Neural progenitor cell (in vitro differentiated cells): ENCODE data around the gene CARD8. TPM values are rescaled to one million over a fixed set of nuclear protein-coding genes. Genes with fewer than 3 reads are reported as not detected.

Source experiments
- DNase-seq: peaks from one replicate; pipeline ENCODE4 v3.0.0-alpha.2; 2016; ENCODE audit warnings: low spot score
- H2AFZ ChIP-seq: fragments of 200-600 bp; sonication (generic); replicated peaks from 2 replicates; pipeline ENCODE4 v1.6.1; 2016; ENCODE audit warnings: antibody characterized with exemption
- H3F3A ChIP-seq: fragments of 200-600 bp; sonication (generic); 2 replicates; pipeline ENCODE4 v1.6.1; 2016; ENCODE audit warnings: antibody characterized with exemption, low read depth
- H3K27ac ChIP-seq: fragments of 200-600 bp; sonication (generic); 2 replicates; pipeline ENCODE4 v1.5.1; 2016; ENCODE audit warnings: mild to moderate bottlenecking
- H3K27me3 ChIP-seq: fragments of 200-600 bp; sonication (generic); 2 replicates; pipeline ENCODE4 v1.6.1; 2016; ENCODE audit warnings: mild to moderate bottlenecking, moderate library complexity
- H3K36me3 ChIP-seq: fragments of 200-600 bp; sonication (generic); 2 replicates; pipeline ENCODE4 v1.5.1; 2016
- H3K4me1 ChIP-seq: fragments of 200-600 bp; sonication (generic); 2 replicates; pipeline ENCODE4 v1.6.1; 2016; ENCODE audit warnings: mixed run types
- H3K4me2 ChIP-seq: fragments of 200-600 bp; sonication (generic); 2 replicates; pipeline ENCODE4 v1.6.1; 2016
- H3K4me3 ChIP-seq: fragments of 200-600 bp; sonication (generic); 2 replicates; pipeline ENCODE4 v1.5.1; 2016
- H3K79me2 ChIP-seq: fragments of 200-600 bp; sonication (generic); 2 replicates; pipeline ENCODE4 v1.6.1; 2016; ENCODE audit warnings: low read depth
- H3K9ac ChIP-seq: fragments of 200-600 bp; sonication (generic); 2 replicates; pipeline ENCODE4 v1.6.1; 2016
- H3K9me3 ChIP-seq: fragments of 200-600 bp; sonication (generic); 2 replicates; pipeline ENCODE4 v1.5.1; 2016; ENCODE audit warnings: low read depth
- H4K20me1 ChIP-seq: fragments of 200-600 bp; sonication (generic); 2 replicates; pipeline ENCODE4 v1.6.1; 2016; ENCODE audit warnings: low read depth
- H3K27ac Mint-ChIP-seq: 3 replicates; pipeline ENCODE4 v1.8.0; 2021; ENCODE audit warnings: mixed read lengths
- H3K27me3 Mint-ChIP-seq: 2 replicates; pipeline ENCODE4 v1.8.0; 2022; ENCODE audit warnings: low read depth, mild to moderate bottlenecking, inconsistent platforms, moderate library complexity, mixed read lengths; ENCODE audit not compliant: insufficient read depth
- H3K36me3 Mint-ChIP-seq: 3 replicates; pipeline ENCODE4 v1.8.0; 2021; ENCODE audit warnings: mixed read lengths
- H3K4me1 Mint-ChIP-seq: 3 replicates; pipeline ENCODE4 v1.8.0; 2021; ENCODE audit warnings: mixed read lengths
- H3K4me3 Mint-ChIP-seq: 3 replicates; pipeline ENCODE4 v1.8.0; 2021; ENCODE audit warnings: mild to moderate bottlenecking, moderate library complexity, mixed read lengths
- H3K9me3 Mint-ChIP-seq: 3 replicates; pipeline ENCODE4 v1.8.0; 2020; ENCODE audit warnings: mixed read lengths
- EZH2 ChIP-seq: fragments of 200-600 bp; sonication (generic); IDR thresholded peaks from 2 replicates; pipeline ENCODE4 v1.6.1; 2017; ENCODE audit warnings: antibody characterized with exemption, mild to moderate bottlenecking, moderate library complexity
- EZH2phosphoT487 ChIP-seq: fragments of 200-600 bp; sonication (generic); IDR thresholded peaks from 2 replicates; pipeline ENCODE4 v1.6.1; 2017; ENCODE audit warnings: antibody characterized with exemption
- total RNA-seq: library from RNA; depleted of rRNA; stranded (reverse); fragments of >200 nt; gene quantifications from 2 replicates; pipeline ENCODE4 v1.2.3, GENCODE V29; 2015; ENCODE audit warnings: low replicate concordance
- TF ChIP-seq, protein P1 (sequence below): fragments of 200-600 bp; sonication (generic); IDR thresholded peaks from 2 replicates; pipeline ENCODE4 v1.5.1; 2017; ENCODE audit warnings: antibody characterized with exemption, mild to moderate bottlenecking

The CARD8 gene
- total RNA-seq, 1 donor from 2014 or later, result 59.7 TPM

DNA sequence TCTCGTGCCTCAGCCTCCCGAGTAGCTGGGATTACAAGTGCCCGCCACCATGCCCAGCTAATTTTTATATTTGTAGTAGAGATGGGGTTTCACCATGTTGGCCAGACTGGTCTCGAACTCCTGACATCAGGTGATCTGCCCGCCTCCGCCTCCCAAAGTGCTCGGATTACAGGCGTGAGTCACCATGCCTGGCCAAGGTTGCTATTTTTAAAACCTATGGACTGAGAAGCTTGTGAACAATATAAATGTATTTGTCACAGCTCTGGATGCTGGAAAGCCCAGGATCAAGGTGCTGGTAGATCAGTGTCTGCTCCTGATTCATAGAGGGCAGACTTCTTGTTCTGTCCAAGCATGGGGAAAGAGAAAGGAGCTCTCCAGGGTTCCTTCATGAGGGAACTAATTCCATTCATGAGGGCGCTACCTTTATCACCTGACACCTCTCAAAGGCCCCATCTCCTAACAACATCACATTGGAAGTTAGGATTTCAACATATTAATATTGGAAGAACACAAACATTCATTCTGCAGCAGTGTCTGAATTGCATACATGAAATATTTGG lies 16.1 kb downstream of the CARD8 start:
- Histone ChIP-seq H3K27me3 (no peaks in the 10 kb centered on the region), H3K27ac (no peak overlapping the region), H2AFZ (no peak overlapping the region), H3K9me3 (no peaks in the 10 kb centered on the region), H3K4me1 (no peaks in the 10 kb centered on the region), H3K4me2 (no peak overlapping the region), H3K4me3 (no peak overlapping the region), H3F3A (peaks cover 5% of the 10 kb centered on the region), H4K20me1 (no peaks in the 10 kb centered on the region), H3K9ac (no peak overlapping the region), H3K79me2 (no peaks in the 10 kb centered on the region), H3K36me3 (no peaks in the 10 kb centered on the region)
- no peak overlapping the region for H3K4me3 Mint-ChIP-seq
- DNase-seq, result no peak
- H3K9me3 Mint-ChIP-seq, result no peaks in the 10 kb centered on the region
- no peak overlapping the region for H3K27ac Mint-ChIP-seq
- peaks cover 44% of the 10 kb centered on the region for H3K36me3 Mint-ChIP-seq
- H3K4me1 Mint-ChIP-seq, result peaks cover 4% of the 10 kb centered on the region
- no peaks in the 10 kb centered on the region for H3K27me3 Mint-ChIP-seq
- TF ChIP-seq, protein P1, sequence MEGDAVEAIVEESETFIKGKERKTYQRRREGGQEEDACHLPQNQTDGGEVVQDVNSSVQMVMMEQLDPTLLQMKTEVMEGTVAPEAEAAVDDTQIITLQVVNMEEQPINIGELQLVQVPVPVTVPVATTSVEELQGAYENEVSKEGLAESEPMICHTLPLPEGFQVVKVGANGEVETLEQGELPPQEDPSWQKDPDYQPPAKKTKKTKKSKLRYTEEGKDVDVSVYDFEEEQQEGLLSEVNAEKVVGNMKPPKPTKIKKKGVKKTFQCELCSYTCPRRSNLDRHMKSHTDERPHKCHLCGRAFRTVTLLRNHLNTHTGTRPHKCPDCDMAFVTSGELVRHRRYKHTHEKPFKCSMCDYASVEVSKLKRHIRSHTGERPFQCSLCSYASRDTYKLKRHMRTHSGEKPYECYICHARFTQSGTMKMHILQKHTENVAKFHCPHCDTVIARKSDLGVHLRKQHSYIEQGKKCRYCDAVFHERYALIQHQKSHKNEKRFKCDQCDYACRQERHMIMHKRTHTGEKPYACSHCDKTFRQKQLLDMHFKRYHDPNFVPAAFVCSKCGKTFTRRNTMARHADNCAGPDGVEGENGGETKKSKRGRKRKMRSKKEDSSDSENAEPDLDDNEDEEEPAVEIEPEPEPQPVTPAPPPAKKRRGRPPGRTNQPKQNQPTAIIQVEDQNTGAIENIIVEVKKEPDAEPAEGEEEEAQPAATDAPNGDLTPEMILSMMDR, result no peak
- no peak for TF ChIP-seq EZH2
- TF ChIP-seq EZH2phosphoT487, result no peak

DNA sequence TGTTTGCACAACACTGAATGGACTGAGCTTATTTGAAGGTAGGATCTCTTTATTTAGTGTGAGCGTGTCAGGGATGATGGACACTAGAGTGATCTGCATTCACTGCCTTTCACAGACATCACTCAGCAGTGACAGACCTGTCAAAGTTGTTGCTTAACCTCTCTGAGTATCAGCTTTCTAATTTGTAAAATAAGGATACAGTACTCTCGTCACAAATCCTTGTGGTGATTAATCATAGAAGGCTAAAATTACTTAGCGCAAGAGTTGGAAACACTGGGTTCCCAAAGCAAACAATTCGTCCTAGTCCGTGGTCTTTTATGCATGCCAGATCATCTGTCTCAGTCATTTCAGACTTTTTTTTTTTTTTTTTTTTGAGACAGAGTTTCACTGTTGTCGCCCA lies 16.6 kb downstream of the CARD8 start:
- Mint-ChIP-seq H3K27ac (no peak overlapping the region), H3K4me1 (peaks cover under 1% of the 10 kb centered on the region), H3K27me3 (no peaks in the 10 kb centered on the region), H3K36me3 (peaks cover 43% of the 10 kb centered on the region), H3K4me3 (no peak overlapping the region), H3K9me3 (no peaks in the 10 kb centered on the region)
- Histone ChIP-seq H3F3A (peaks cover under 1% of the 10 kb centered on the region), H3K36me3 (no peaks in the 10 kb centered on the region), H3K9ac (no peak overlapping the region), H3K4me3 (no peak overlapping the region), H4K20me1 (no peaks in the 10 kb centered on the region), H3K27ac (no peak overlapping the region), H3K79me2 (no peaks in the 10 kb centered on the region), H2AFZ (no peak overlapping the region), H3K9me3 (no peaks in the 10 kb centered on the region), H3K4me1 (no peaks in the 10 kb centered on the region), H3K27me3 (no peaks in the 10 kb centered on the region), H3K4me2 (no peak overlapping the region)
- TF ChIP-seq EZH2phosphoT487 (no peak), EZH2 (no peak)
- TF ChIP-seq, protein P1, result no peak
- DNase-seq, result no peak

DNA sequence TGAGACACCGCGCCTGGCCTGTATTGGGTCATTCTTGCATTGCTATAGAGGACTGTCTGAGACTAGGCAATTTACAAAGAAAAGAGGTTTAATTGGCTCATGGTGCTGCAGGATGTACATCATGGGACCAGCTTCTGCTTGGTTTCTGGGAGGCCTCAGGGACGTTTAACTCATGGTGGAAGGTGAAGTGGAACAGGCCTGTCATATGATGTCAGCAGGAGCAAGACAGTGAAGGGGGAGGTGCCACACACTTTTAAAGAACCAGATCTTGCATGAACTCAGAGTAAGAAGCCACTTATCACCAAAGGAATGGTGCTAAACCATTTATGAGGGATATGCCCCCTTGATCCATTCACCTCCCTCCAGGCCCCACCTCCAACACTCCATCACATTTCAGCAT lies 18.7 kb downstream of the CARD8 start:
- H3K27ac Mint-ChIP-seq, result no peak overlapping the region

DNA sequence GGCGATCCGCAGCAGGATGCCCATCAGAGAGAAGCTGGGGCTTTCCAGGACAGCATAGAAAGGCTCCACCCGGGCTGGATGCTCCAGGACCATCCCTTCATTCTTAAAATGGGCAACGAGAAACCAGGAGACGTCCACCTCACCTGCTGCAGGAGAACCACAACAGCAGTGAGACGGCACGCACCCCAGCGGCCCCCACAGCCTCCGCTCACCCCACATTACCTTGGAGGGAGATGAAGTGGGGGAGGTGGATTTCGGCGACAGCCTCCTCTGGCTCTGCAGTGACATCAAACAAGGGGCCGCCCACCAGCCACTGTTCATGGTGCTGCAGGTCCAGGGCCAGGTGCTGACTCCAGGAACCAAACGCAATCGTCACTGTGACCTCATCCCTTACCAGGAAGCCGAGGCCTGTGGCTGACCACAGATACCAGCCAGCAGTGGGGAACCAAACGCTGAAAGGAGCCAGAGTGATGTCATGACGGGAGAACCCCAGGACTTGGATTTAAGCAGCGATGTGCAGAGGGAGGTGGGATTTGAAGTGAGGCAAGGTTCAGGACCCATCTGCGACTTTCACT lies 25.1 kb downstream of the CARD8 start:
- no peak for DNase-seq
- no peak overlapping the region for H3K4me3 ChIP-seq
- H3K27me3 ChIP-seq, result no peaks in the 10 kb centered on the region
- no peaks in the 10 kb centered on the region for H3K4me1 ChIP-seq
- no peak overlapping the region for H3K9ac ChIP-seq
- H3K27ac ChIP-seq, result no peak overlapping the region
- H3K4me2 ChIP-seq, result no peak overlapping the region
- Mint-ChIP-seq H3K36me3 (peaks cover 55% of the 10 kb centered on the region), H3K4me3 (no peak overlapping the region), H3K27ac (no peak overlapping the region), H3K27me3 (no peaks in the 10 kb centered on the region), H3K4me1 (no peaks in the 10 kb centered on the region), H3K9me3 (peaks cover 9% of the 10 kb centered on the region)
- no peaks in the 10 kb centered on the region for H4K20me1 ChIP-seq
- H2AFZ ChIP-seq, result no peak overlapping the region
- no peaks in the 10 kb centered on the region for H3K79me2 ChIP-seq
- no peaks in the 10 kb centered on the region for H3F3A ChIP-seq
- no peaks in the 10 kb centered on the region for H3K9me3 ChIP-seq
- TF ChIP-seq, protein P1, result no peak
- TF ChIP-seq EZH2 (no peak), EZH2phosphoT487 (no peak)
- H3K36me3 ChIP-seq, result no peaks in the 10 kb centered on the region

More for the DNA sequence above, 18.7 kb downstream of the CARD8 start:
- H3K27me3 Mint-ChIP-seq, result no peaks in the 10 kb centered on the region
- no peak overlapping the region for H3K4me3 Mint-ChIP-seq
- no peak overlapping the region for H3K9ac ChIP-seq
- H3K27ac ChIP-seq, result no peak overlapping the region
- H3K9me3 ChIP-seq, result no peaks in the 10 kb centered on the region
- no peak overlapping the region for H2AFZ ChIP-seq
- H3K9me3 Mint-ChIP-seq, result no peaks in the 10 kb centered on the region
- H3K4me1 ChIP-seq, result no peaks in the 10 kb centered on the region
- H3K27me3 ChIP-seq, result no peaks in the 10 kb centered on the region
- no peak overlapping the region for H3K4me2 ChIP-seq
- H3F3A ChIP-seq, result no peaks in the 10 kb centered on the region
- no peaks in the 10 kb centered on the region for H3K36me3 ChIP-seq
- no peak for DNase-seq
- H3K36me3 Mint-ChIP-seq, result peaks cover 50% of the 10 kb centered on the region
- no peak overlapping the region for H3K4me3 ChIP-seq
- no peak for TF ChIP-seq EZH2
- no peaks in the 10 kb centered on the region for H3K79me2 ChIP-seq
- H4K20me1 ChIP-seq, result no peaks in the 10 kb centered on the region
- no peaks in the 10 kb centered on the region for H3K4me1 Mint-ChIP-seq
